Right lobe of liver (tissue), 6 donors: ENCODE measurements around the gene CENPH. TPM values are rescaled to one million over a fixed set of nuclear protein-coding genes. Genes with fewer than 3 reads are reported as not detected.
"Not testable (repeated sequence)": the region's sequence is repeated elsewhere in the genome, so short reads cannot be mapped to it uniquely, and the experiment has no call there.

ENCODE experiments used
- ATAC-seq, 4 donors: fragments of 200-7000 bp; cut with Tn5 transposase; one replicate each; pipeline ENCODE4 v1.9.1; 2020; ENCODE audit warnings: mild to moderate bottlenecking in 4 of 4, moderate library complexity in 4 of 4
- DNase-seq, 3 donors: peaks; one replicate each; pipeline ENCODE4 v3.0.0-alpha.2; 2020
- H3K27ac ChIP-seq, 3 donors: fragments of 200-600 bp; one replicate each; pipeline ENCODE4 v1.8.0; 2022
- H3K27me3 ChIP-seq, 2 donors: fragments of 200-600 bp; one replicate each; pipeline ENCODE4 v1.8.0; 2022
- H3K36me3 ChIP-seq, 4 donors: fragments of 200-600 bp; sonication (generic) in 1 of 4; one replicate each; pipeline versions ENCODE4 v1.5.1 to v1.8.0; 2017 to 2022; ENCODE audit warnings: control low read depth in 1 of 4
- H3K4me1 ChIP-seq, 4 donors: fragments of 200-600 bp; sonication (generic) in 1 of 4; one replicate each; pipeline versions ENCODE4 v1.5.1 to v1.8.0; 2017 to 2022; ENCODE audit warnings: control low read depth in 1 of 4
- H3K4me3 ChIP-seq, 3 donors: fragments of 200-600 bp; one replicate each; pipeline ENCODE4 v1.8.0; 2022
- H3K9me3 ChIP-seq, 4 donors: fragments of 200-600 bp; sonication (generic) in 1 of 4; one replicate each; pipeline versions ENCODE4 v1.5.1 to v1.8.0; 2017 to 2022; ENCODE audit warnings: control low read depth in 1 of 4
- POLR2A ChIP-seq: fragments of 450-650 bp; IDR thresholded peaks from one replicate; pipeline ENCODE4 v1.6.1; 2017; ENCODE audit warnings: antibody characterized with exemption, mild to moderate bottlenecking
- WGBS: methylation state at CpG from one replicate; pipeline ENCODE4 v1.1.6; 2018; ENCODE audit warnings: low coverage, low lambda C conversion rate; ENCODE audit not compliant: insufficient coverage; ENCODE audit errors: missing lambda C conversion rate; 5-methylcytosine and 5-hydroxymethylcytosine counted together
- intact Hi-C, 2 donors: fragments of 100-400 bp; cut with DNase I; formaldehyde crosslinking; loops; one replicate each; pipeline versions ENCODE4 v1.11.2 to v1.14.1; 2022
- small RNA-seq, 2 experiments: library from RNA; depleted of rRNA; stranded (forward); fragments of <200 nt; gene quantifications; one replicate each; pipeline ENCODE3, GENCODE V24; 2016
- total RNA-seq, 6 experiments: library from RNA; depleted of rRNA in 2 of 6; stranded (reverse); fragments of >200 nt in 2 of 6; fragmentation: NEBNext Ultra II Directional in 3 of 6; extraction: Animal tissue kit (Norgen Biotek cat#: 25700) in 3 of 6; gene quantifications; one replicate each; pipeline versions ENCODE4 v1.1.0 to v1.2.4, GENCODE V29; 2016 to 2023
- TF ChIP-seq, protein P1 (sequence below), 4 donors: fragments of 200-600 bp in 3 of 4; fragments of 450-650 bp in 1 of 4; IDR thresholded peaks; one replicate each; pipeline versions ENCODE4 v1.5.1 to v1.8.0; 2016 to 2022; ENCODE audit warnings: antibody characterized with exemption in 4 of 4, mild to moderate bottlenecking in 2 of 4
- donor health status: DM: no; HTN: yes; CAD: no.
- donor health status: DM: no; HTN: no; CAD: no.
- donor health status: DM: no; HTN: no; CAD: no.
- donor health status: DM: no; HTN: yes; CAD: no.
- donor health status: DM: no; HTN: yes; CAD: no.

Gene CENPH
- total RNA-seq, 6 experiments from 2014 or later = 0.95 to 3.8 (median 1.1) TPM

DNA sequence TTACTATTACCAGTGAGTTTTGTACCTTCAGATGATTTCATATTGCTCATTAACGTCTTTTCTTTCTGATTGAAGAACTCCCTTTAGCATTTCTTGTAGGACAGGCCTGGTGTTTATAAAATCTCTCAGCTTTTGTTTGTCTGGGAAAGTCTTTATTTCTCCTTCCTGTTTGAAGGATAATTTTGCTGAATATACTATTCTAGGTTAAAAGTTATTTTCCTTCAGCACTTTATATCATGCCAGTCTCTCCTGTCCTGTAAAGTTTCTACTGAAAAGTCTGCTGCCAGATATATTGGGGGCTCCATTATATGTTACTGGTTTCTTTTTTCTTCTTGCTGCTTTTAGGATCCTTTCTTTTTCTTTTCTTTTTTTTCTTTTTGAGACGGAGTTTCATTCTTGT, 58.6 kb downstream of the CENPH start:
- Histone ChIP-seq H3K4me3 (no peak overlapping the region), H3K9me3 (no peaks in the 10 kb centered on the region), H3K27me3 (no peaks in the 10 kb centered on the region), H3K4me1 (peaks cover 0 to 4% (median 0%) of the 10 kb centered on the region in 4 donors), H3K27ac (no peak overlapping the region), H3K36me3 (no peaks in the 10 kb centered on the region)
- WGBS = 86% methylated on average over 2 of the region's 2 CpGs
- intact Hi-C loops = no loop called here
- no peak for TF ChIP-seq POLR2A
- TF ChIP-seq, protein P1, sequence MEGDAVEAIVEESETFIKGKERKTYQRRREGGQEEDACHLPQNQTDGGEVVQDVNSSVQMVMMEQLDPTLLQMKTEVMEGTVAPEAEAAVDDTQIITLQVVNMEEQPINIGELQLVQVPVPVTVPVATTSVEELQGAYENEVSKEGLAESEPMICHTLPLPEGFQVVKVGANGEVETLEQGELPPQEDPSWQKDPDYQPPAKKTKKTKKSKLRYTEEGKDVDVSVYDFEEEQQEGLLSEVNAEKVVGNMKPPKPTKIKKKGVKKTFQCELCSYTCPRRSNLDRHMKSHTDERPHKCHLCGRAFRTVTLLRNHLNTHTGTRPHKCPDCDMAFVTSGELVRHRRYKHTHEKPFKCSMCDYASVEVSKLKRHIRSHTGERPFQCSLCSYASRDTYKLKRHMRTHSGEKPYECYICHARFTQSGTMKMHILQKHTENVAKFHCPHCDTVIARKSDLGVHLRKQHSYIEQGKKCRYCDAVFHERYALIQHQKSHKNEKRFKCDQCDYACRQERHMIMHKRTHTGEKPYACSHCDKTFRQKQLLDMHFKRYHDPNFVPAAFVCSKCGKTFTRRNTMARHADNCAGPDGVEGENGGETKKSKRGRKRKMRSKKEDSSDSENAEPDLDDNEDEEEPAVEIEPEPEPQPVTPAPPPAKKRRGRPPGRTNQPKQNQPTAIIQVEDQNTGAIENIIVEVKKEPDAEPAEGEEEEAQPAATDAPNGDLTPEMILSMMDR (IDR thresholded peaks at IDR 0.05) = no peak
- DNase-seq (no peak), ATAC-seq (no peak)

DNA sequence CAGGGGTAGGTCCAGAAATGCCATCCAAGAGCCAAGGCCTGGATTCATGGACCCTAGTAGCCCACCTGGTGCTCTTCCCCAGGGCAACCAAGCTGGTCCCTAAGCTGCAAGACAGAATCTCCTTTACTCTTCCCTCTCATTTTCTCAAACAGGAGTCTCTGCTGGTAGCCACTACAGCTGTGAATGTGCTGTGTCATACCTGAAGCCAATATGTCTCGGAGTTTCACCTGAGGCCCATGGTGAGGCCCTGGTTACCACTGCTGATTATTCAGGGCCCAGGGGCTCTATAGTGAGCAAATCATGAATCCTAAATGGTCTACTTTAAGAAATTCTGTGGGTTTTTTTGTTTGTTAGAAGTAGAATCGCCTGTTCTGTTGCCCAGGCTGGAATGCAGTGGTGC, 61.2 kb downstream of the CENPH start:
- Histone ChIP-seq H3K36me3 (no peaks in the 10 kb centered on the region), H3K4me3 (no peak overlapping the region), H3K4me1 (no peaks in the 10 kb centered on the region), H3K27me3 (no peaks in the 10 kb centered on the region), H3K9me3 (no peaks in the 10 kb centered on the region), H3K27ac (no peak overlapping the region)
- no peak for ATAC-seq
- intact Hi-C loops = no loop called here
- no peak for TF ChIP-seq POLR2A
- TF ChIP-seq, protein P1 (IDR thresholded peaks at IDR 0.05) = no peak
- DNase-seq = no peak
- 84% methylated on average over 2 of the region's 2 CpGs for WGBS

DNA sequence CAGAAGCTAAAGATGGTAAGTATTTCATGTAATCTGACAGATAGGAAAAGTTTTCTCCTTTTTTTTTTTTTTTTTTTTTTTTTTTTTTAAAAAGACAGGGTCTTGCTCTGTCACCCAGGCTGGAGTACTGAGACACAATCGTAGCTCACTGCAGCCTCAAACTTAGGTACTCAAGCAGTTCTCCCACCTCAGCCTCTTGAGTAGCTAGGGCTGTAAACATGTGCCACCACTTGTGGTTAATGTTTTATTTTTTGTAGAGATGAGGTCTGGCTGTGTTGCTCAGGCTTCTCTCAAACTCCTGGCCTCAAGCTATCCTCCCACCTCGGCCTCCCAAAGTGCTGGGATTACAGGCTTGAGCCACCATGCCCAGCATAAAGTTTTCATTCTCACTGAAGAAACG, 63.1 kb downstream of the CENPH start:
- no peak for ATAC-seq
- Histone ChIP-seq H3K27me3 (no peaks in the 10 kb centered on the region), H3K9me3 (no peaks in the 10 kb centered on the region), H3K36me3 (peaks cover 0 to 6% (median 4%) of the 10 kb centered on the region in 4 donors), H3K4me3 (no peak overlapping the region), H3K27ac (no peak overlapping the region), H3K4me1 (no peaks in the 10 kb centered on the region)
- 86% methylated on average over 3 of the region's 3 CpGs for WGBS
- TF ChIP-seq, protein P1 (IDR thresholded peaks at IDR 0.05) = no peak
- no peak for TF ChIP-seq POLR2A
- DNase-seq = no peak
- intact Hi-C loops = no loop called here

DNA sequence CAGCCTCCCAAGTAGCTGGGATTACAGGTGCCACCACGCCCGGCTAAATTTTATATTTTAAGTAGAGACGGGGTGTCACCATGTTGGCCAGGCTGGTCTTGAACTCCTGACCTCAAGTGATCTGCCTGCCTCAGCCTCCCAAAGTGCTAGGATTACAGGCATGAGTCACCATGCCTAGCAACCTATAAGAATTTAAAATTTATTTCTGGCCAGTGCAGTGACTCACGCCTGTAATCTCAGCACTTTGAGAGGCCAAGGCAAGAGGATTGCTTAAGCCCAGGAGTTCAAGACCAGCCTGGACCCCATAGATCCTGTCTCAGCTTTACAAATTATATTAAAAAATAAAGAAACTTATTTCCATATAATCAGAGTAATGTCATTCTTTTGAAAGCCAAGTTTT, 66.6 kb downstream of the CENPH start:
- intact Hi-C loops = not testable (repeated sequence)

DNA sequence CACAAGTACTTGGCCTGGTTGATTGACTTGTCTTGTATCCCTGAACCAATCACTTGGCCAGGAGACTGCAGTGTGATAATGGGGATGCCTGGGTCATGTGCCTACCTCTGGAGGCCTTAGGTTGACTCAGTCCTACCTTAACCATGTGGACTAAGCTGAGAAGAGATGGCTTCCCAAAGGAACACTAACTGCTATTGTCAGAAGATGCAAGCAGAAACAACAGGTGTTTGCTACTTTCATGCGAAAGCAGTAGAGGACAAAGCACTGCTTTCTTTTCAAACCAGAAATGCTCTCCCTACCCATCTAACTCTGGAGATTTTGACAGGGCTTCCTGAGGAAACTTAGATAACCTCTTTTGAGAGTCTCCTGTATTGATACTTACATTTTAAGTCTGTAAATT, 68.2 kb downstream of the CENPH start:
- ATAC-seq = no peak
- WGBS = 100% methylated on average over 1 of the region's 1 CpG
- H3K27ac ChIP-seq = no peak overlapping the region

More for the DNA sequence above, 66.6 kb downstream of the CENPH start:
- peaks cover 0 to 33% (median 6%) of the 10 kb centered on the region in 4 donors for H3K36me3 ChIP-seq
- H3K9me3 ChIP-seq, ATAC-seq, H3K27ac ChIP-seq, DNase-seq, H3K4me3 ChIP-seq, H3K4me1 ChIP-seq, H3K27me3 ChIP-seq: not testable (repeated sequence)
- WGBS = 93% methylated on average over 3 of the region's 4 CpGs

More for the DNA sequence above, 68.2 kb downstream of the CENPH start:
- H3K9me3 ChIP-seq = no peaks in the 10 kb centered on the region
- H3K4me1 ChIP-seq = no peaks in the 10 kb centered on the region
- intact Hi-C loops = no loop called here
- no peaks in the 10 kb centered on the region for H3K27me3 ChIP-seq
- no peak overlapping the region for H3K4me3 ChIP-seq
- peaks cover 0 to 43% (median 6%) of the 10 kb centered on the region in 4 donors for H3K36me3 ChIP-seq
- no peak for DNase-seq
- TF ChIP-seq, protein P1 (IDR thresholded peaks at IDR 0.05) = no peak
- no peak for TF ChIP-seq POLR2A

Small RNAs within 50 kb of the gene (small RNA-seq; reads per million reads assigned to genes)
- gene SNORA50D = 0 reads per million in 2 experiments

Other genes with a start within 250 kb of the CENPH start
- 10 to 100 TPM; 18.7 to 29.4 (median 23.4) TPM for gene SLC30A5, start 95.6 kb upstream of the CENPH start, total RNA-seq
- 1 to 10 TPM; 1.9 to 5.9 (median 3.7) TPM for gene CCNB1, start 22.4 kb upstream of the CENPH start, total RNA-seq
- gene CDK7, start 45.3 kb downstream of the CENPH start, total RNA-seq = 1 to 10 TPM; 6.0 to 10.0 (median 8.1) TPM
- gene CCDC125, start 143.2 kb downstream of the CENPH start, total RNA-seq = 10 to 100 TPM; 12.8 to 19.3 (median 15.1) TPM
- 10 to 100 TPM; 17.5 to 24.1 (median 21.5) TPM for gene AK6, start 179.9 kb downstream of the CENPH start, total RNA-seq
- gene TAF9, start 179.9 kb downstream of the CENPH start, total RNA-seq = 10 to 100 TPM; 15.5 to 33.8 (median 26.0) TPM
- 10 to 100 TPM in 2 of 6 experiments, 1 to 10 TPM in 4; 8.4 to 11.5 (median 9.4) TPM for gene RAD17, start 180.2 kb downstream of the CENPH start, total RNA-seq
- gene MARVELD2, start 225.5 kb downstream of the CENPH start, total RNA-seq = 10 to 100 TPM; 21.6 to 37.1 (median 26.1) TPM